Stimulated activated naive B cell treated with anti-CD40 and anti-IgM and Interleukin-4, amounts not matched to agents 10 μg/mL and 1 μg/mL and 100 μg/mL, for 72 hours (primary cell): ENCODE measurements around the gene SPRYD3.

ENCODE experiments used
- ATAC-seq, 2 donors: fragments of 150-1000 bp; cut with Tn5 transposase; replicated peaks; 2 replicates each; pipeline ENCODE4 v1.10.0; 2021; ENCODE audit warnings: moderate library complexity in 1 of 2
- DNase-seq: peaks from one replicate; pipeline ENCODE4 v3.0.0; 2021
- H3K27ac Mint-ChIP-seq: one replicate; pipeline ENCODE4 v1.8.0; 2022; ENCODE audit warnings: mild to moderate bottlenecking, mixed read lengths
- H3K27me3 Mint-ChIP-seq, 2 donors: one replicate each; pipeline ENCODE4 v1.8.0; 2022; ENCODE audit warnings: mixed read lengths in 2 of 2
- H3K36me3 Mint-ChIP-seq, 2 donors: one replicate each; pipeline ENCODE4 v1.8.0; 2022; ENCODE audit warnings: mixed read lengths in 2 of 2, mild to moderate bottlenecking in 1 of 2
- H3K4me1 Mint-ChIP-seq, 2 donors: one replicate each; pipeline ENCODE4 v1.8.0; 2022; ENCODE audit warnings: mixed read lengths in 2 of 2, mild to moderate bottlenecking in 1 of 2
- H3K4me3 Mint-ChIP-seq, 2 donors: one replicate each; pipeline ENCODE4 v1.8.0; 2022; ENCODE audit warnings: mild to moderate bottlenecking in 2 of 2, mixed read lengths in 2 of 2, moderate library complexity in 1 of 2
- H3K9me3 Mint-ChIP-seq, 2 donors: one replicate each; pipeline ENCODE4 v1.8.0; 2022; ENCODE audit warnings: mixed read lengths in 2 of 2, mild to moderate bottlenecking in 1 of 2

The SPRYD3 gene

GRCh38 chr12:53064613-53065436 is 14.4 kb downstream of the SPRYD3 start:
- H3K27ac Mint-ChIP-seq: no peak overlapping the region
- H3K4me1 Mint-ChIP-seq: peaks cover 7 to 16% of the 10 kb centered on the region in 2 donors
- H3K4me3 Mint-ChIP-seq: no peak overlapping the region
- peaks cover 3 to 5% of the 10 kb centered on the region in 2 donors for H3K27me3 Mint-ChIP-seq
- H3K9me3 Mint-ChIP-seq: no peaks in the 10 kb centered on the region
- ATAC-seq (no peak), DNase-seq (no peak)
- peaks cover 36 to 50% of the 10 kb centered on the region in 2 donors for H3K36me3 Mint-ChIP-seq

- peaks cover 34 to 46% of the 10 kb centered on the region in 2 donors for H3K36me3 Mint-ChIP-seq
- H3K4me1 Mint-ChIP-seq: peaks cover 5 to 16% of the 10 kb centered on the region in 2 donors
- peaks cover 3 to 5% of the 10 kb centered on the region in 2 donors for H3K27me3 Mint-ChIP-seq
- H3K4me3 Mint-ChIP-seq: no peak overlapping the region
- ATAC-seq (no peak), DNase-seq (no peak)
- H3K9me3 Mint-ChIP-seq: no peaks in the 10 kb centered on the region
- peak overlapping the region; percentile 37 for H3K27ac Mint-ChIP-seq
Observed at GRCh38 chr12:53063708-53064612, 15.2 kb downstream of the SPRYD3 start.

GRCh38 chr12:53062977-53063707 is 16.0 kb downstream of the SPRYD3 start:
- Mint-ChIP-seq H3K9me3 (no peaks in the 10 kb centered on the region), H3K27ac (no peak overlapping the region), H3K4me1 (peaks cover 5 to 9% of the 10 kb centered on the region in 2 donors), H3K27me3 (peaks cover 3 to 5% of the 10 kb centered on the region in 2 donors), H3K4me3 (no peak overlapping the region), H3K36me3 (peaks cover 32 to 40% of the 10 kb centered on the region in 2 donors)
- DNase-seq (no peak), ATAC-seq (no peak)

GRCh38 chr12:53062011-53062961 is 16.9 kb downstream of the SPRYD3 start:
- no peak for ATAC-seq
- H3K36me3 Mint-ChIP-seq: peaks cover 31 to 36% of the 10 kb centered on the region in 2 donors
- H3K4me3 Mint-ChIP-seq: no peak overlapping the region
- H3K4me1 Mint-ChIP-seq: peaks cover 5 to 8% of the 10 kb centered on the region in 2 donors
- peaks cover 5 to 6% of the 10 kb centered on the region in 2 donors for H3K27me3 Mint-ChIP-seq
- H3K9me3 Mint-ChIP-seq: no peaks in the 10 kb centered on the region
- no peak for DNase-seq
- H3K27ac Mint-ChIP-seq: peak overlapping the region; percentile 16

- no peak overlapping the region for H3K4me3 Mint-ChIP-seq
- ATAC-seq (no peak), DNase-seq (no peak)
- H3K27ac Mint-ChIP-seq: peak overlapping the region; percentile 16
- no peaks in the 10 kb centered on the region for H3K9me3 Mint-ChIP-seq
- peaks cover 5 to 6% of the 10 kb centered on the region in 2 donors for H3K27me3 Mint-ChIP-seq
- H3K4me1 Mint-ChIP-seq: peaks cover 5 to 8% of the 10 kb centered on the region in 2 donors
- peaks cover 26 to 28% of the 10 kb centered on the region in 2 donors for H3K36me3 Mint-ChIP-seq
Observed at GRCh38 chr12:53061404-53062010, 17.7 kb downstream of the SPRYD3 start.

GRCh38 chr12:53060721-53061276 is 18.4 kb downstream of the SPRYD3 start:
- ATAC-seq: no peak

GRCh38 chr12:53060064-53060720 is 19.0 kb downstream of the SPRYD3 start:
- ATAC-seq (no peak), DNase-seq (no peak)
- no peaks in the 10 kb centered on the region for H3K9me3 Mint-ChIP-seq
- peaks cover 6 to 11% of the 10 kb centered on the region in 2 donors for H3K27me3 Mint-ChIP-seq
- peaks cover 1 to 4% of the 10 kb centered on the region in 2 donors for H3K4me1 Mint-ChIP-seq
- peak overlapping the region in 1 of 2 donors; percentile 31 for H3K4me3 Mint-ChIP-seq
- peaks cover 15% of the 10 kb centered on the region in 2 donors for H3K36me3 Mint-ChIP-seq
- no peak overlapping the region for H3K27ac Mint-ChIP-seq

More at GRCh38 chr12:53060721-53061276, 18.4 kb downstream of the SPRYD3 start:
- H3K9me3 Mint-ChIP-seq: no peaks in the 10 kb centered on the region
- H3K27me3 Mint-ChIP-seq: peaks cover 5 to 6% of the 10 kb centered on the region in 2 donors
- H3K27ac Mint-ChIP-seq: peak overlapping the region; percentile 48
- peaks cover under 1 to 1% of the 10 kb centered on the region in 2 donors for H3K4me1 Mint-ChIP-seq
- no peak overlapping the region for H3K4me3 Mint-ChIP-seq
- no peak for DNase-seq
- H3K36me3 Mint-ChIP-seq: peaks cover 20 to 21% of the 10 kb centered on the region in 2 donors

- Mint-ChIP-seq H3K27ac (no peak overlapping the region), H3K9me3 (no peaks in the 10 kb centered on the region), H3K27me3 (peaks cover 6 to 11% of the 10 kb centered on the region in 2 donors), H3K4me1 (peaks cover 1 to 4% of the 10 kb centered on the region in 2 donors), H3K36me3 (peaks cover 9% of the 10 kb centered on the region in 2 donors), H3K4me3 (no peak overlapping the region)
- DNase-seq (no peak), ATAC-seq (peak in 1 of 2 donors; percentile 10)
Observed at GRCh38 chr12:53059434-53060063, 19.6 kb downstream of the SPRYD3 start.

GRCh38 chr12:53058674-53059433 is 20.3 kb downstream of the SPRYD3 start:
- DNase-seq: no peak
- peaks cover 6 to 11% of the 10 kb centered on the region in 2 donors for H3K27me3 Mint-ChIP-seq
- H3K27ac Mint-ChIP-seq: no peak overlapping the region
- peaks cover 6 to 9% of the 10 kb centered on the region in 2 donors for H3K4me1 Mint-ChIP-seq
- H3K9me3 Mint-ChIP-seq: no peaks in the 10 kb centered on the region
- H3K36me3 Mint-ChIP-seq: peaks cover 5% of the 10 kb centered on the region in 2 donors
- no peak overlapping the region for H3K4me3 Mint-ChIP-seq
- ATAC-seq: no peak

GRCh38 chr12:53057816-53058500 is 21.2 kb downstream of the SPRYD3 start:
- ATAC-seq (no peak), DNase-seq (no peak)
- Mint-ChIP-seq H3K4me1 (peaks cover 10 to 15% of the 10 kb centered on the region in 2 donors), H3K27ac (peak overlapping the region; percentile 2), H3K27me3 (peaks cover 6 to 11% of the 10 kb centered on the region in 2 donors), H3K9me3 (no peaks in the 10 kb centered on the region), H3K36me3 (no peaks in the 10 kb centered on the region), H3K4me3 (no peak overlapping the region)

GRCh38 chr12:53056901-53057300 is 22.3 kb downstream of the SPRYD3 start:
- H3K36me3 Mint-ChIP-seq: peaks cover 0 to 3% of the 10 kb centered on the region in 2 donors
- DNase-seq (no peak), ATAC-seq (no peak)
- H3K27ac Mint-ChIP-seq: no peak overlapping the region
- H3K4me3 Mint-ChIP-seq: no peak overlapping the region
- H3K27me3 Mint-ChIP-seq: peaks cover 6 to 11% of the 10 kb centered on the region in 2 donors
- H3K4me1 Mint-ChIP-seq: peaks cover 12 to 15% of the 10 kb centered on the region in 2 donors
- no peaks in the 10 kb centered on the region for H3K9me3 Mint-ChIP-seq
